K562 (cell line): ENCODE results near the gene LGI4. TPM values are rescaled to one million over a fixed set of nuclear protein-coding genes. Genes with fewer than 3 reads are reported as not detected.
A peak's percentile ranks its signal among the peaks of the same experiment; 100 is the strongest.

Experiments
- ARNT ChIP-seq, 2 experiments: fragments of 450-650 bp; IDR thresholded peaks; 2 replicates each; pipeline ENCODE4 v1.6.1; 2016; ENCODE audit warnings: mild to moderate bottlenecking in 1 of 2
- CHAMP1 ChIP-seq: fragments of 450-650 bp; IDR thresholded peaks from 2 replicates; pipeline ENCODE4 v1.6.1; 2016; ENCODE audit warnings: mild to moderate bottlenecking
- EGR1 ChIP-seq: fragments of 450-650 bp; conservative IDR thresholded peaks from 2 replicates; pipeline ENCODE4 v1.6.1; 2017; ENCODE audit warnings: mild to moderate bottlenecking
- KHSRP ChIP-seq: fragments of 450-650 bp; IDR thresholded peaks from 2 replicates; pipeline ENCODE4 v1.6.1; 2017
- MAFF ChIP-seq: IDR thresholded peaks from 2 replicates; pipeline ENCODE4 v1.6.1; 2012; ENCODE audit warnings: low read length, improper control_type of control experiment
- MAFK ChIP-seq: IDR thresholded peaks from 2 replicates; pipeline ENCODE4 v1.6.1; 2011; ENCODE audit warnings: low read length, improper control_type of control experiment
- MTA1 ChIP-seq: fragments of 450-650 bp; IDR thresholded peaks from 2 replicates; pipeline ENCODE4 v1.6.1; 2017; ENCODE audit warnings: borderline replicate concordance
- NCOA2 ChIP-seq, 2 experiments: fragments of 450-650 bp; IDR thresholded peaks; 2 replicates each; pipeline ENCODE4 v1.6.1; 2018; ENCODE audit warnings: mild to moderate bottlenecking in 2 of 2, moderate library complexity in 1 of 2; ENCODE audit not compliant: partially characterized antibody in 2 of 2
- NCOR1 ChIP-seq: fragments of 450-650 bp; IDR thresholded peaks from 2 replicates; pipeline ENCODE4 v1.6.1; 2016; ENCODE audit warnings: mild to moderate bottlenecking, moderate library complexity
- NFE2L1 ChIP-seq: fragments of 450-650 bp; IDR thresholded peaks from 2 replicates; pipeline ENCODE4 v1.6.1; 2016; ENCODE audit warnings: missing genetic modification characterization, low read depth, mild to moderate bottlenecking, missing compliant biosample characterization, moderate library complexity, borderline replicate concordance
- RCOR1 ChIP-seq, 2 experiments: IDR thresholded peaks; 2 replicates each; pipeline ENCODE4 v1.6.1; 2012; ENCODE audit warnings: low read depth in 2 of 2, low read length in 2 of 2, borderline replicate concordance in 1 of 2, improper control_type of control experiment in 1 of 2
- SRSF9 ChIP-seq: fragments of 200-400 bp; formaldehyde crosslinking; IDR thresholded peaks from 2 replicates; pipeline ENCODE4 v1.6.1; 2017; ENCODE audit warnings: low read depth, low read length, borderline replicate concordance
- XRCC3 ChIP-seq: fragments of 450-650 bp; IDR thresholded peaks from 2 replicates; pipeline ENCODE4 v1.6.1; 2017; ENCODE audit warnings: mild to moderate bottlenecking, moderate library complexity
- ZNF354B ChIP-seq: fragments of 250-450 bp; sonication (Bioruptor Pico); IDR thresholded peaks from 2 replicates; pipeline ENCODE4 v1.4.0; 2020
- ZNF408 ChIP-seq: fragments of 250-450 bp; sonication (Bioruptor Pico); IDR thresholded peaks from 2 replicates; pipeline ENCODE4 v1.4.0; 2020; ENCODE audit warnings: low read depth, mild to moderate bottlenecking, moderate library complexity
- ZNF780A ChIP-seq: fragments of 250-450 bp; sonication (Bioruptor Pico); IDR thresholded peaks from 2 replicates; pipeline ENCODE4 v1.5.0; 2021; ENCODE audit warnings: mild to moderate bottlenecking
- ZNF830 ChIP-seq: fragments of 250-450 bp; sonication (Bioruptor Pico); IDR thresholded peaks from 2 replicates; pipeline ENCODE4 v1.5.0; 2021; ENCODE audit warnings: mild to moderate bottlenecking
- ZSCAN32 ChIP-seq: fragments of 450-650 bp; formaldehyde crosslinking; IDR thresholded peaks from 2 replicates; pipeline ENCODE4 v1.4.0; 2020; ENCODE audit warnings: mild to moderate bottlenecking, moderate library complexity
- polyA plus RNA-seq, 8 experiments: library from polyadenylated mRNA; depleted of rRNA in 4 of 8; stranded (reverse) in 5 of 8; unstranded in 3 of 8; fragments of >200 nt; fragmentation: Nextera tagmentation in 2 of 8; fragmentation: Illumina TruSeq in 1 of 8; extraction: Ambion mirVana in 2 of 8; extraction: Trizol in 1 of 8; gene quantifications; 2 replicates each; pipeline versions ENCODE4 v1.2.1 to v1.2.3, GENCODE V29; 2011 to 2014; ENCODE audit warnings: inconsistent platforms in 1 of 8, missing spikeins in 1 of 8
- total RNA-seq, 7 experiments: library from RNA; depleted of rRNA in 6 of 7; stranded (reverse); fragments of >200 nt in 6 of 7; fragmentation: Illumina TruSeq in 2 of 7; extraction: Trizol in 2 of 7; gene quantifications; 2 replicates each; pipeline versions ENCODE4 v1.2.1 to v1.2.3, GENCODE V29; 2011 to 2021; ENCODE audit warnings: low replicate concordance in 1 of 7
- TF ChIP-seq, protein P1 (sequence below): IDR thresholded peaks from 2 replicates; pipeline ENCODE4 v1.6.1; 2011; ENCODE audit not compliant: insufficient read length; ENCODE audit errors: extremely low read depth
- TF ChIP-seq, protein P2 (sequence below): sonication (generic); formaldehyde crosslinking; IDR thresholded peaks from 2 replicates; pipeline ENCODE4 v1.8.1; 2023; ENCODE audit warnings: missing genetic modification reagents, mild to moderate bottlenecking, borderline replicate concordance
- TF ChIP-seq, protein P3 (sequence below): fragments of 450-650 bp; IDR thresholded peaks from 2 replicates; pipeline ENCODE4 v1.6.1; 2017; ENCODE audit warnings: mild to moderate bottlenecking, moderate library complexity

LGI4 gene
- total and polyA plus RNA-seq, 9 of the 15 experiments (the other 6 are each of a cell fraction or from before 2014, with no cell fraction given), result 0.14 to 0.30 (median 0.24) TPM; not detected in 4

DNA sequence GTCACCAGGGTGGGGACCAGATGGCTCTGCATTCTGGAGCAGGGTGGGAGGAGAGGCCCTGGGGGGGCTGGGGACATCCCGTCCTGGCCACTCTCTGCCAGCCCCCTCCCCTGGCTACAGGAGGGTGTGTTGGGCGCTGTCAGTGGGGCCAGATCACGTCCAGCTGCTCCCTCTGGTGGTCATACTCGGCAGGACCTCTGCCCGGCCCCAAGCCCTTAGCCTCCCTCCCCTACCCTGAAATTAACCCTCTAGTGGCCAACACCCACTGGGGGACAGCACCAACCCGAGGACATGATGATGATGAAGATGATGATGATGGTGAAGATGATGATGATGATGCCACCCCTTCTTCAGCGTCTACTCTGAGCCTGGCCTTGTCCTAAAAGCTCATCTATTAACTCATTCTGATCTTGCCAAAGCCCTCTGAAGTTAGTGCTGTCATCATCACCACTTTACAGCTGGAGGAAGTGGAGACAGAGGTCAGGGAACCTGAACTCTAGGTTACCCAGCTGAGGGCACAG is 590 bp upstream of the LGI4 start (continued):
- TF ChIP-seq CHAMP1 (no peak), MAFF (no peak), ZNF354B (CRISPR knock-in tag) (no peak), ARNT (IDR thresholded peaks at IDR 0.05) (peak in 1 of 2 experiments; percentile 61; a peak in 1 of 4 replicates), XRCC3 (no peak), SRSF9 (no peak), ZSCAN32 (CRISPR knock-in tag) (no peak), EGR1 (no peak), KHSRP (no peak), RCOR1 (IDR thresholded peaks at IDR 0.05; ENCODE audit: borderline replicate concordance in 1 of 2, low read depth in 2 of 2, low read length in 2 of 2) (0 out of 4 replicates have a peak, but pooled peaks of 1 of the 2 experiments have one; percentile 31), ZNF408 (CRISPR knock-in tag) (no peak), ZNF780A (CRISPR knock-in tag) (no peak), NCOR1 (no peak), NFE2L1 (tag) (no peak), MAFK (no peak), NCOA2 (IDR thresholded peaks at IDR 0.05; ENCODE audit: partially characterized antibody in 2 of 2) (no peak), MTA1 (peak; percentile 85), ZNF830 (CRISPR knock-in tag) (no peak)
- TF ChIP-seq, protein P1, sequence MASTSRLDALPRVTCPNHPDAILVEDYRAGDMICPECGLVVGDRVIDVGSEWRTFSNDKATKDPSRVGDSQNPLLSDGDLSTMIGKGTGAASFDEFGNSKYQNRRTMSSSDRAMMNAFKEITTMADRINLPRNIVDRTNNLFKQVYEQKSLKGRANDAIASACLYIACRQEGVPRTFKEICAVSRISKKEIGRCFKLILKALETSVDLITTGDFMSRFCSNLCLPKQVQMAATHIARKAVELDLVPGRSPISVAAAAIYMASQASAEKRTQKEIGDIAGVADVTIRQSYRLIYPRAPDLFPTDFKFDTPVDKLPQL, result no peak
- TF ChIP-seq, protein P2, sequence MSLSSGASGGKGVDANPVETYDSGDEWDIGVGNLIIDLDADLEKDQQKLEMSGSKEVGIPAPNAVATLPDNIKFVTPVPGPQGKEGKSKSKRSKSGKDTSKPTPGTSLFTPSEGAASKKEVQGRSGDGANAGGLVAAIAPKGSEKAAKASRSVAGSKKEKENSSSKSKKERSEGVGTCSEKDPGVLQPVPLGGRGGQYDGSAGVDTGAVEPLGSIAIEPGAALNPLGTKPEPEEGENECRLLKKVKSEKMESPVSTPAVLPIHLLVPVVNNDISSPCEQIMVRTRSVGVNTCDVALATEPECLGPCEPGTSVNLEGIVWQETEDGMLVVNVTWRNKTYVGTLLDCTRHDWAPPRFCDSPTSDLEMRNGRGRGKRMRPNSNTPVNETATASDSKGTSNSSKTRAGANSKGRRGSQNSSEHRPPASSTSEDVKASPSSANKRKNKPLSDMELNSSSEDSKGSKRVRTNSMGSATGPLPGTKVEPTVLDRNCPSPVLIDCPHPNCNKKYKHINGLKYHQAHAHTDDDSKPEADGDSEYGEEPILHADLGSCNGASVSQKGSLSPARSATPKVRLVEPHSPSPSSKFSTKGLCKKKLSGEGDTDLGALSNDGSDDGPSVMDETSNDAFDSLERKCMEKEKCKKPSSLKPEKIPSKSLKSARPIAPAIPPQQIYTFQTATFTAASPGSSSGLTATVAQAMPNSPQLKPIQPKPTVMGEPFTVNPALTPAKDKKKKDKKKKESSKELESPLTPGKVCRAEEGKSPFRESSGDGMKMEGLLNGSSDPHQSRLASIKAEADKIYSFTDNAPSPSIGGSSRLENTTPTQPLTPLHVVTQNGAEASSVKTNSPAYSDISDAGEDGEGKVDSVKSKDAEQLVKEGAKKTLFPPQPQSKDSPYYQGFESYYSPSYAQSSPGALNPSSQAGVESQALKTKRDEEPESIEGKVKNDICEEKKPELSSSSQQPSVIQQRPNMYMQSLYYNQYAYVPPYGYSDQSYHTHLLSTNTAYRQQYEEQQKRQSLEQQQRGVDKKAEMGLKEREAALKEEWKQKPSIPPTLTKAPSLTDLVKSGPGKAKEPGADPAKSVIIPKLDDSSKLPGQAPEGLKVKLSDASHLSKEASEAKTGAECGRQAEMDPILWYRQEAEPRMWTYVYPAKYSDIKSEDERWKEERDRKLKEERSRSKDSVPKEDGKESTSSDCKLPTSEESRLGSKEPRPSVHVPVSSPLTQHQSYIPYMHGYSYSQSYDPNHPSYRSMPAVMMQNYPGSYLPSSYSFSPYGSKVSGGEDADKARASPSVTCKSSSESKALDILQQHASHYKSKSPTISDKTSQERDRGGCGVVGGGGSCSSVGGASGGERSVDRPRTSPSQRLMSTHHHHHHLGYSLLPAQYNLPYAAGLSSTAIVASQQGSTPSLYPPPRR, result no peak
- TF ChIP-seq, protein P3, sequence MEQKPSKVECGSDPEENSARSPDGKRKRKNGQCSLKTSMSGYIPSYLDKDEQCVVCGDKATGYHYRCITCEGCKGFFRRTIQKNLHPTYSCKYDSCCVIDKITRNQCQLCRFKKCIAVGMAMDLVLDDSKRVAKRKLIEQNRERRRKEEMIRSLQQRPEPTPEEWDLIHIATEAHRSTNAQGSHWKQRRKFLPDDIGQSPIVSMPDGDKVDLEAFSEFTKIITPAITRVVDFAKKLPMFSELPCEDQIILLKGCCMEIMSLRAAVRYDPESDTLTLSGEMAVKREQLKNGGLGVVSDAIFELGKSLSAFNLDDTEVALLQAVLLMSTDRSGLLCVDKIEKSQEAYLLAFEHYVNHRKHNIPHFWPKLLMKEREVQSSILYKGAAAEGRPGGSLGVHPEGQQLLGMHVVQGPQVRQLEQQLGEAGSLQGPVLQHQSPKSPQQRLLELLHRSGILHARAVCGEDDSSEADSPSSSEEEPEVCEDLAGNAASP, result no peak
